ENCODE results near the gene ACP7. TPM values are rescaled to one million over a fixed set of nuclear protein-coding genes. Genes with fewer than 3 reads are reported as not detected.

ACP7 gene
- total RNA-seq, 1 donor from 2014 or later = not detected

GRCh38 chr19:39160523-39160861 is 76.3 kb downstream of the ACP7 start:
- Histone ChIP-seq H3K4me3 (no peak overlapping the region), H3K27me3 (ENCODE audit: low read depth) (no peaks in the 10 kb centered on the region), H3K4me1 (peaks cover 28% of the 10 kb centered on the region), H3K27ac (replicated peaks) (no peak overlapping the region), H3K36me3 (no peaks in the 10 kb centered on the region), H3K9me3 (replicated peaks) (no peaks in the 10 kb centered on the region)
- TF ChIP-seq, protein P1, sequence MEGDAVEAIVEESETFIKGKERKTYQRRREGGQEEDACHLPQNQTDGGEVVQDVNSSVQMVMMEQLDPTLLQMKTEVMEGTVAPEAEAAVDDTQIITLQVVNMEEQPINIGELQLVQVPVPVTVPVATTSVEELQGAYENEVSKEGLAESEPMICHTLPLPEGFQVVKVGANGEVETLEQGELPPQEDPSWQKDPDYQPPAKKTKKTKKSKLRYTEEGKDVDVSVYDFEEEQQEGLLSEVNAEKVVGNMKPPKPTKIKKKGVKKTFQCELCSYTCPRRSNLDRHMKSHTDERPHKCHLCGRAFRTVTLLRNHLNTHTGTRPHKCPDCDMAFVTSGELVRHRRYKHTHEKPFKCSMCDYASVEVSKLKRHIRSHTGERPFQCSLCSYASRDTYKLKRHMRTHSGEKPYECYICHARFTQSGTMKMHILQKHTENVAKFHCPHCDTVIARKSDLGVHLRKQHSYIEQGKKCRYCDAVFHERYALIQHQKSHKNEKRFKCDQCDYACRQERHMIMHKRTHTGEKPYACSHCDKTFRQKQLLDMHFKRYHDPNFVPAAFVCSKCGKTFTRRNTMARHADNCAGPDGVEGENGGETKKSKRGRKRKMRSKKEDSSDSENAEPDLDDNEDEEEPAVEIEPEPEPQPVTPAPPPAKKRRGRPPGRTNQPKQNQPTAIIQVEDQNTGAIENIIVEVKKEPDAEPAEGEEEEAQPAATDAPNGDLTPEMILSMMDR (IDR thresholded peaks at IDR 0.05; ENCODE audit: borderline replicate concordance) = no peak
- peak; percentile 39 for DNase-seq
- intact Hi-C loops (cut with micrococcal nuclease) = no loop called here

Other genes with a start within 250 kb of the ACP7 start
- gene HNRNPL, start 234.4 kb upstream of the ACP7 start, total RNA-seq = 140 TPM
- gene RINL, start 206.1 kb upstream of the ACP7 start, total RNA-seq = 3.7 TPM
- 99.0 TPM for gene SIRT2, start 184.8 kb upstream of the ACP7 start, total RNA-seq
- 18.4 TPM for gene NFKBIB, start 184.4 kb upstream of the ACP7 start, total RNA-seq
- gene CCER2, start 172.2 kb upstream of the ACP7 start, total RNA-seq = not detected
- gene SARS2, start 153.6 kb upstream of the ACP7 start, total RNA-seq = 13.6 TPM
- gene MRPS12, start 153.4 kb upstream of the ACP7 start, total RNA-seq = 67.6 TPM
- gene FBXO17, start 108.6 kb upstream of the ACP7 start, total RNA-seq = 3.0 TPM
- gene FBXO27, start 51.8 kb upstream of the ACP7 start, total RNA-seq = 20.9 TPM
- gene PAK4, start 41.4 kb downstream of the ACP7 start, total RNA-seq = 17.0 TPM
- not detected for gene NCCRP1, start 112.6 kb downstream of the ACP7 start, total RNA-seq
- gene SYCN, start 119.9 kb downstream of the ACP7 start, total RNA-seq = not detected
- gene IFNL3, start 160.6 kb downstream of the ACP7 start, total RNA-seq = not detected
- gene IFNL4, start 164.5 kb downstream of the ACP7 start, total RNA-seq = not detected
- not detected for gene IFNL2, start 184.0 kb downstream of the ACP7 start, total RNA-seq
- gene IFNL1, start 212.0 kb downstream of the ACP7 start, total RNA-seq = not detected
- gene LRFN1, start 236.5 kb downstream of the ACP7 start, total RNA-seq = 0.08 TPM